Dedifferentiated amniotic fluid mesenchymal stem cell (primary cell): Measurements from ENCODE around the gene HYCC2.
"Not testable (repeated sequence)": the region's sequence is repeated elsewhere in the genome, so short reads cannot be mapped to it uniquely, and the experiment has no call there.

ENCODE experiments used
- DNase-seq: peaks from one replicate; pipeline ENCODE4 v3.0.0-alpha.2; 2016; ENCODE audit errors: extremely low spot score

Gene HYCC2

GRCh38 chr2:201071479-201072200 lies at the start of gene HYCC2, which contains the start of gene NDUFB3:
TSS of gene HYCC2 (minus strand) at chr2:201071671. CDS start at chr2:201024009, 47,662 bp downstream.
TSS of gene NDUFB3 (plus strand) at chr2:201072001. CDS start at chr2:201078883, 6,882 bp downstream.
- DNase-seq = peak; percentile 83

DNA sequence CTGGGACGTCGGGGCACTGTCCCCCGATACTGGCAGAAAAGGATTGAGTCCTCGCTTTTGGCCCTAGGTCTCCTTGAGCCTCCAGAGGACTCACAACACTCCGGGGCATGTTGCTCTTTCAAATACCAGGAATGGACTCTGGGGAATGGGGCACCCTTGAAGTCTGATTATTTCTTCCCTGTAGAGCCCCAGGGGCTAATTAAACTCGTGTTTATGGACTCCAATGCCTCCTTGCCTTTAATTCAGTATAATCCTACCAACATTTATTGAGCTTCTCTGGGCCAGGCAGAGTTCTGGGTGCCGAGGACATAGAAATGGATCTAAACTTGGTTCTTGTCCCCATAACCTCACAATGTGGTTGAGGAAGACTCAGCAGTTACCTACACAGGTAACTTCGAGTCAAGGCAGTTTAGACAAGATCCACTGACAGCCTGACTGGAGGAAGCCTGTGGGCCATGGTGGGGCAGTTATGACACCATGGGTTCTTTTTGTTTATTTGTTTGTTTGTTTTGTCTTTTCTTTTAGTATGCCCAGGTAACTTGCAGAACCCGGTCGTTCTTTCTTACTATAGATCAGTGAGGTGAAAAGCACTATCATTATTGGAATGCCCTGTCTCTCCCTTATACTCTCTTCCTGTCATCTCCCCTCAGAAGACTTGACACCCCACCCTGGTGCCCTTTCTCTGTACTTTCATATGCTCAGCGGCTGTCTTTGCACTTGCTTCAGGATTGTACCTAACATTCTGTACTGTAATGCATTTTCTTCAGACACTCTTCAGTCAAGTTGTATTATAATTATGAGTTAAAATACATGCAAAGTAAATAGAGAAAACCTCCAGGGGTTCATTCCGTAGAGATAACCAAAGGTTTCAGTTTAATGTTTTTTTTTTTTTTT lies 47.7 kb upstream of the HYCC2 start:
- DNase-seq = peak; percentile 27

GRCh38 chr2:201118121-201118960 lies 46.9 kb upstream of the HYCC2 start:
- DNase-seq = peak; percentile 72

GRCh38 chr2:201117735-201118094 lies 46.2 kb upstream of the HYCC2 start:
- not testable (repeated sequence) for DNase-seq

DNA sequence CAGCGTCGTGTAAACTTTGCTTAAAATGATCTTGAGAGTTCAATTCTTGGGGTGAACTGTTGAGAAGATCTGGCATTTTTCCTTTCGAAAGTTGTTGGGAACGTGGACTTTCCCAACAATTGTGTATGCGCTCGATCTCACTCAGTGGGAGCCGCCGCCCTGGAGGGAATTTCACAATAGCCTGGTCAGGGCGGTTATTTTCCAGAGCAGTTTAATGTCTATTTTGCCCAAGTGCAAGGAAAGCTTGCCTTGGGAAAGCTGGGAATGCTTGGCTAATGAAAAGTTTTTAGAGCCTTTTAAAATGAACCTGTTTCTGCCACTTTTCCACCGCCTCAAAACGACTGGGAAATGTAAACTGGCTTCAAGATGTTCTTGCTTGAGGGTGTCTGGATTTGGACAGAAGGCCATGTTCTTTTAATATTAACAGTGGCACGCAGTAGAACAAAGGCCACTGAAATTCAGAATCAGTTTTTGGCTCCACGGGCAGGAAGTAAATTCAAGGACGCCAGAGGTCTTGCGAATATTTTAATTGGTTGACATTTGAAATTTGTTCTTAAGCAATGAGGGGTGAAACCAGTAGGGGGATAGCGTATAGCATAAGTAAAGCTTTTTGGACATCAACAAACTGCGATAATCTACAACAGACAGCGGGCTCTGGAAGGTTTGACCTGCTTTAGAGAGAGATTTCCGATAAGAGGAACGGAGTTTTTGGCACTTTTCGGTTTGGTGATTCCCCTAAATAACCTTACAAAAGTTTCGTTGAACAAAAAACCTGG lies 45.7 kb upstream of the HYCC2 start:
- DNase-seq = peak; percentile 76

DNA sequence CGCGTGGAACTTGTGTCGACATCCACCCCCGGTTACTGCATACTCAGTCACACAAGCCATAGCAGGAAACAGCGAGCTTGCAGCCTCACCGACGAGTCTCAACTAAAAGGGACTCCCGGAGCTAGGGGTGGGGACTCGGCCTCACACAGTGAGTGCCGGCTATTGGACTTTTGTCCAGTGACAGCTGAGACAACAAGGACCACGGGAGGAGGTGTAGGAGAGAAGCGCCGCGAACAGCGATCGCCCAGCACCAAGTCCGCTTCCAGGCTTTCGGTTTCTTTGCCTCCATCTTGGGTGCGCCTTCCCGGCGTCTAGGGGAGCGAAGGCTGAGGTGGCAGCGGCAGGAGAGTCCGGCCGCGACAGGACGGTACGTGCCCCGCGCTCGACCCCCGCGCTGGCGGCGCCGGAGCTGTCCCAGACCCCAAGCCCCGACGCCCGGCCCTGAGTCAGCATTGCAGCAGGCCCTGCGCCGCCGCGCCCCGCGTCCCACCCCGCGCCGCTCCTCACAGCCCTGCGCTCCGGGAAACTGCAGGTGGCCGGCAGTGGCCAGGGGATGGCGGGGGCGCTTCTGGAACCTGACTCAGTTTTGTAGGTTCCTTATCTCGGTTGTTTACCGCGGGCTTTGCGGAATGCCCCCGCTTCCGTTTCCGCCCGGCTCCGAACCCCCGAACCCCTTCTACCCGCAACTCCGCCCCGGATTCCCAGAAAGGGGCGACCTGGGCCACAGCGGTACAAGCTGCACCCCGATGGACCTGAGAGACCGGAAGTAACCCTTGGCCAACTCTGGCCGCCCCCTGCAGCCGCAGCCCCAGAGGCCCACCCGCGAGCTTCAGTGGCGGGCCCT lies 44.9 kb upstream of the HYCC2 start, which contains the start of gene CFLAR:
CFLAR (plus strand) TSS at position 50 of the 844 bp plus-strand sequence. CDS start 13,702 bp downstream, outside the sequence.
- DNase-seq = peak; percentile 36

- DNase-seq = no peak
These were observed 43.4 kb upstream of the HYCC2 start for GRCh38 chr2:201114846-201115245.

DNA sequence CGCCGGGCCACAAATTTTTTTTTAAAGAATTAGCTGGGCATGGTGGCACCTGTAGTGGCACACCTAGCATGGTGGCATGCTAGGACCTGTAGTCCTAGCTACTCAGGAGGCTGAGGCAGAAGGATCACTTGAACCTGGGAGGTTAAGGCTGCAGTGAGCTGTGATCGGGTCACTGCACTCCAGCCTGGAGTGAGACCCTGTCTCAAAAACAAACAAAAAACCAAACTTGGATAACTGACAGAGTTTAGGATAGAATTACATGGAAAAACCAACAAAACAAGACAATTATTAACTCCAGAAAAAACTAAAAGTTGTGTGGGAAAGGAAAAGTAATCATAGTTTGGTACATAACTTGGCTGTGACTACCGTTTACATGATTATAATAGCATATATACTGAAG lies 42.9 kb upstream of the HYCC2 start:
- DNase-seq = no peak

GRCh38 chr2:201111096-201111495 lies 39.6 kb upstream of the HYCC2 start:
- no peak for DNase-seq

DNA sequence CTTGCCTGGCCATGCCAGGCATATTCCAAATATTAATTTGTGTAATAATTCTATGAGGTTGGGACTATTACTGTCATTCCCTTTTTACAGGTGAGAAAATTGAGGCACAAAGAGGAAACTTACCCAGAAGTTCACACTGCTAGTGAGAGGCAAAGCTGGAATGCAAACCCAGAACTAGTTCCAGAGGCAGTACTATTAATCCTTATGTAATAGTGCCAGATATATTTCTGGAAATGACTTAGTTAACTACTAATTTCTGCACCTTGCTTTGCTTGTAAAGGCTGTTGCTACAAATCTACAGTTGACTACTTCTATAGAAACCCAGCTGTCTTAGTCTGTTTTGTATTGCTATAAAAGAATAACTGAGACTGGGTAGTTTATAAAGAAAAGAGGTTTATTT lies 39.1 kb upstream of the HYCC2 start:
- no peak for DNase-seq

GRCh38 chr2:201109186-201109585 lies 37.7 kb upstream of the HYCC2 start:
- DNase-seq = no peak

GRCh38 chr2:201108341-201108740 lies 36.9 kb upstream of the HYCC2 start:
- DNase-seq = no peak

DNA sequence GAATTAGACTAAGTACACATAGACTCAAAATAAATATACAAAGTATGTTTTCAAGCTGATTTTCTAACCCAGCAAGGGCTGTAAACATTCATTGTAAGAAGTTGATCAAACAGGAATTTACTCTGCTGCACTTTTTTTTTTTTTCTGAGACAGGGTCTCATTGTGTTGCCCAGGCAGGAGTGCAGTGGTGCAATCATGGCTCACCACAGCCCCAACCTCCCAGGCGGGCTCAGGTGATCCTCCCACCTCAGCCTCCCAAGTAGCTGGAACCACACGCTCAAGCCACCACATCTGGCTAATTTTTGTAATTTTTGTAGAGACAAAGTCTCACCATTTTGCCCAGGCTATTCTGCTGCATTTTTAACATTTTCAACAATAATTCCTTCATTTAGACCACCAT lies 36.2 kb upstream of the HYCC2 start:
- DNase-seq = no peak

DNA sequence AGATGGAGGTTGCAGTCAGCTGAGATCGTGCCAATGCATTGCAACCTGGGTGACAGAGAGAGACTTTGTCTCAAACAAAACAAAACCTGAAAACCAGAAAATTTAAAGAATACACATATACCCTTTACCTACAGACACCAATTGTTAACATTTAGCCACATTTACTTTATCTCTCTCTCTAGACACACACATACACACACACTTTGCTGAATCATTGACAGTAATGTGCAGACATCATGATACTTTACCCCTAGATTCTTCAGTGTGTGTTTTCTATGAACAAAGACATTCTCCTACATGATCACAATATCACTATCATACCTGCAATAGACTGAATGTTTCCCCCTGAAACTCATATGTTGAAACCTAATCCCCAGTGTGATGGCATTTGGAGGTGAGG lies 34.3 kb upstream of the HYCC2 start:
- DNase-seq = no peak

DNA sequence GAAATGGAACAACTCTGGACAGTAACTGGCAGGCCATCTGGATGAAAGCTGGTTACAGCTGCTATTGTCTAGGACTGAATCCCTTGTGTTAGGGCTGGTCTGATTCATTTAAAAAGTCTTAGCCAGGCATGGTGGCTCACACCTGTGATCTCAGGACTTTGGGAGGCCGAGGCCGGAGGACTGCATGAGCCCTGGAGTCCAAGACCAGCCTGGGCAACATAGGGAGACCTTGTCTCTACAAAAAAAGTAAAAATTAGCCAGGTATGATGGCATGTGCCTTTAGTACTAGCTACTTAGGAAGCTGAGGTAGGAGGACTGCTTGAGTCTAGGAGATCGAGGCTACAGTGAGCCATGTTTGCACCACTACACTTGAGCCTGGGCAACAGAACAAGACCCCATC lies 29.0 kb upstream of the HYCC2 start:
- DNase-seq = no peak

DNA sequence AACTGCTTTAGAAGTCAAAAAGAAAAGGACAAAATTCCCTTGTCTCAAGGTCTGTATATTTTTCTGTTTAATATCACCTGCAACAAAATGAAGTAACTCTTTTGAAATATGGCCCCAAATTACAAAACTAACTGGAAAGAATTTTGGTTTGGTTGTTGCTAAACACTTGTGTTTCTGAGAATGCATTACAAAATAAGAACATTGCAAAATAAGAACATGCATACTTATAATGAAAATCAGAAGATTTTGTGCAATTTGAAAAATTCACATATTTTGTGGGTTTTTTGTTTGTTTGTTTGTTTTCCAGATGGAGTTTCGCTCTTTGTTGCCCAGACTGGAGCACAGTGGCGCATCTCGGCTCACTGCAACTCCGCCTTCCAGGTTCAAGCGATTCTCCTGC lies 22.1 kb upstream of the HYCC2 start:
- DNase-seq = no peak

DNA sequence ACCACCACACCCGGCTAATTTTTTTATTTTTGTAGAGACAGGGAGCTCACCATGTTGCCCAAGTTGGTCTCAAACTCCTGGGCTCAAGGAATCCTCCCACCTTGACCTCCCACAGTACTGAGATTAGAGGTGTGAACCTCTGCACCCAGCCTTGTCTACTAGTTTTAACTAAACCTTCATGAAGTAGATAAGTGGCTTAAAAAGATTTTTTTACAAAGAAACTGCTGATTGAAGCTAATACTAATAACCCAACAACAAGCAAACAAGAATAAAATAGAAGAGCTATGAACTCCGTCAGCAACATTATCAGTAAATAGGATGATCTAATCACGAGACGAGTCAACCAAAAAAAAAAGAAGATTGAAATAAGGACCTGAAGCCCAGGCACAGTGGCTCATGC lies 19.1 kb upstream of the HYCC2 start:
- no peak for DNase-seq

GRCh38 chr2:201084863-201085262 lies 13.4 kb upstream of the HYCC2 start:
- no peak for DNase-seq

DNA sequence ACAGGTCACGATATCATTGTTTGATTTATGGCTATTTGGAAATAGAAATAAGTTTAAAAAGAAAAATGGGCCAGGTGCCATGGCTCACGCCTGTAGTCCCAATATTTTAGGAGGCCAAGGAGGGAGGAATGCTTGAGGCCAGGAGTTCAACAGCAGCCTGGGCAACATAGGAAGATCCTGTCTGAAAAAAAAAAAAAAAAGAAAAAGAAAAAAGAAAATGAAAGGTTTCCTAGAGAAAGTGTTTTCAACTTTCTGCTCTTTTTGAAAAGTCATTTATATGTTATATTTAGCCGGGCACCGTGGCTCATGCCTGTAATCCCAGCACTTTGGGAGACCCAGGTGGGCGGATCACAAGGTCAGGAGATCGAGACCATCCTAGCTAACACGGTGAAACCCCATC lies 3.5 kb upstream of the HYCC2 start:
- DNase-seq = no peak

DNA sequence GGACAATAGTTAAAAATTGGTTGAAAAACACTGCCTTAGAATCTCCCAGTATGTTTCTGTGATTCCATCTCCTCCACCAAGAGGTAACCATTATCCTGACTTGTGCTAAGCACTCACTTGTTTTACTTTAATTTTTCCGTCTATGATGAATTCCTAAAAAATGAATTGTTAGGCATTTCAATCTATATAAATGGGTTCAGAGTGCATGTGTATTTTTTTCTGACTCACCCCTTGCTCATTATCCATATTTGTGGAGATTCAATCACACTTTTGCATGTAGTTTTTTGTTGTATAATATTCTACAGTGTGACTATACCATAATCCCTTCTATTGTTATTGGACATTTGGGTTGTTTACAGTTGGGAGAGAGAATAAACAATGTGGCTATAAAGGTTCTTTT lies 1.6 kb upstream of the HYCC2 start:
- no peak for DNase-seq
